Testis (tissue), 3 donors: Measurements from ENCODE around the gene RNF128. TPM values are rescaled to one million over a fixed set of nuclear protein-coding genes. Genes with fewer than 3 reads are reported as not detected.
"Not testable (repeated sequence)": the region's sequence is repeated elsewhere in the genome, so short reads cannot be mapped to it uniquely, and the experiment has no call there.

Source experiments
- DNase-seq: peaks from one replicate; pipeline ENCODE4 v3.0.0-alpha.2; 2019
- H3K27ac ChIP-seq, 2 donors: fragments of 200-600 bp; sonication (generic); one replicate each; pipeline ENCODE4 v1.5.1; 2019
- H3K27me3 ChIP-seq: fragments of 200-600 bp; sonication (generic); one replicate; pipeline ENCODE4 v1.5.1; 2019
- H3K36me3 ChIP-seq: fragments of 200-600 bp; sonication (generic); one replicate; pipeline ENCODE4 v1.5.1; 2017; ENCODE audit warnings: low read depth; ENCODE audit errors: missing control alignments
- H3K4me1 ChIP-seq: fragments of 200-600 bp; sonication (generic); one replicate; pipeline ENCODE4 v1.5.1; 2019
- H3K4me3 ChIP-seq, 2 donors: fragments of 200-600 bp; sonication (generic); one replicate each; pipeline ENCODE4 v1.5.1; 2017 to 2019
- H3K9me3 ChIP-seq: fragments of 200-600 bp; sonication (generic); one replicate; pipeline ENCODE4 v1.5.1; 2017
- POLR2A ChIP-seq: fragments of 450-650 bp; IDR thresholded peaks from one replicate; pipeline ENCODE4 v1.6.1; 2017; ENCODE audit warnings: antibody characterized with exemption, mild to moderate bottlenecking, moderate library complexity
- WGBS, 2 donors: methylation state at CpG; one replicate each; pipeline ENCODE4 v1.1.5; 2018; 5-methylcytosine and 5-hydroxymethylcytosine counted together
- intact Hi-C: fragments of 100-400 bp; cut with DNase I; formaldehyde crosslinking; loops from one replicate; pipeline ENCODE4 v1.15.1; 2023; ENCODE audit warnings: low total_unique reads
- polyA plus RNA-seq: library from polyadenylated mRNA; stranded (reverse); fragments of 350-450 nt; fragmentation: Illumina TruSeq; extraction: RNeasy Lipid Tissue Mini Kit (QIAGEN cat#74804); gene quantifications from one replicate; pipeline ENCODE4 v1.2.3, GENCODE V29; 2014; ENCODE audit warnings: low read depth, low replicate concordance; ENCODE audit not compliant: insufficient read depth
- total RNA-seq, 2 donors: library from RNA; depleted of rRNA; stranded (reverse); fragments of >200 nt; gene quantifications; one replicate each; pipeline ENCODE4 v1.2.3, GENCODE V29; 2016
- TF ChIP-seq, protein P1 (sequence below), 3 experiments: fragments of 450-650 bp in 2 of 3; fragments of 200-600 bp in 1 of 3; sonication (generic) in 1 of 3; IDR thresholded peaks; one replicate each; pipeline ENCODE4 v1.5.1; 2016 to 2019; ENCODE audit warnings: antibody characterized with exemption in 3 of 3, mild to moderate bottlenecking in 2 of 3, moderate library complexity in 1 of 3

RNF128 gene
- total and polyA plus RNA-seq, 3 donors from 2014 or later = 1.4 to 1.5 (median 1.5) TPM

DNA sequence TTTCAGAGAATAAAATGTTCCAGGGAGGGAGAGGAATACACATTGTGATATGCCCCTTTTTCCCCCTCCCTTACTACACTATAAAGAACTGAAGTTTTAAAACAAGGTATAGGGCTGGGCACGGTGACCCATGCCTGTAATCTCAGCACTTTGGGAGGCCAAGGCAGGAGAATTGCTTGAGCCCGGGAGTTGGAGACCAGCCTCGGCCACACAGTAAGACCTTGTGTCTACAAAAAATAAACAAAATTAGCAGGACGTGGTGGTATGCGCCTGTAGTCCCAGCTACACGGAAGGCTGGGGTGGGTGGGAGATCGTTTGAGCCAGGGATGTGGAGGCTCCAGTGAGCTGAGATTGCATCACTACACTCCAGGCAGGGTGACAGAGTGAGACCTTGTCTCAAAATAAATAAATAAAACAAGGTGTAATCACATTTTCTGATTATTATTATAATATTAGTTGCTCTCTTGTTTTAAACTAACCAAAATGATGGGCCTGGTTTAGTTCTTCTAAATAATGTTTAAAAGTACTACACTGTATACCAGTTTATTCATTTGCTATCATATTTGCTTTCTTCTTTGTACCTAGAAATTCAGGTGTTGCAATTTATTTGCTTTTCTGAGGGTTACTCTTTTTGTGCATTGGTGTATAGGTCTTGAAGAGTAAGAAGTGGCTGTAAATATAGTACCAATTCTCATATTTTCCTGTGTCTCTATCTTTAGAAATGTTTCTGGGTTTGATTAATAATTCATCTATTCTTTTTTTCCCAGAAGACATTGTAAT is 84.8 kb downstream of the RNF128 start:
- DNase-seq = no peak
- no peaks in the 10 kb centered on the region for H3K27me3 ChIP-seq
- H3K27ac ChIP-seq = no peak overlapping the region
- no peaks in the 10 kb centered on the region for H3K4me1 ChIP-seq
- TF ChIP-seq, protein P1, sequence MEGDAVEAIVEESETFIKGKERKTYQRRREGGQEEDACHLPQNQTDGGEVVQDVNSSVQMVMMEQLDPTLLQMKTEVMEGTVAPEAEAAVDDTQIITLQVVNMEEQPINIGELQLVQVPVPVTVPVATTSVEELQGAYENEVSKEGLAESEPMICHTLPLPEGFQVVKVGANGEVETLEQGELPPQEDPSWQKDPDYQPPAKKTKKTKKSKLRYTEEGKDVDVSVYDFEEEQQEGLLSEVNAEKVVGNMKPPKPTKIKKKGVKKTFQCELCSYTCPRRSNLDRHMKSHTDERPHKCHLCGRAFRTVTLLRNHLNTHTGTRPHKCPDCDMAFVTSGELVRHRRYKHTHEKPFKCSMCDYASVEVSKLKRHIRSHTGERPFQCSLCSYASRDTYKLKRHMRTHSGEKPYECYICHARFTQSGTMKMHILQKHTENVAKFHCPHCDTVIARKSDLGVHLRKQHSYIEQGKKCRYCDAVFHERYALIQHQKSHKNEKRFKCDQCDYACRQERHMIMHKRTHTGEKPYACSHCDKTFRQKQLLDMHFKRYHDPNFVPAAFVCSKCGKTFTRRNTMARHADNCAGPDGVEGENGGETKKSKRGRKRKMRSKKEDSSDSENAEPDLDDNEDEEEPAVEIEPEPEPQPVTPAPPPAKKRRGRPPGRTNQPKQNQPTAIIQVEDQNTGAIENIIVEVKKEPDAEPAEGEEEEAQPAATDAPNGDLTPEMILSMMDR (IDR thresholded peaks at IDR 0.05) = no peak
- TF ChIP-seq POLR2A = no peak
- H3K4me3 ChIP-seq = no peak overlapping the region
- WGBS, 2 donors = 38 to 66% methylated on average over 7 of the region's 7 CpGs
- H3K9me3 ChIP-seq = no peaks in the 10 kb centered on the region
- intact Hi-C loops = no loop called here
- H3K36me3 ChIP-seq = no peaks in the 10 kb centered on the region

DNA sequence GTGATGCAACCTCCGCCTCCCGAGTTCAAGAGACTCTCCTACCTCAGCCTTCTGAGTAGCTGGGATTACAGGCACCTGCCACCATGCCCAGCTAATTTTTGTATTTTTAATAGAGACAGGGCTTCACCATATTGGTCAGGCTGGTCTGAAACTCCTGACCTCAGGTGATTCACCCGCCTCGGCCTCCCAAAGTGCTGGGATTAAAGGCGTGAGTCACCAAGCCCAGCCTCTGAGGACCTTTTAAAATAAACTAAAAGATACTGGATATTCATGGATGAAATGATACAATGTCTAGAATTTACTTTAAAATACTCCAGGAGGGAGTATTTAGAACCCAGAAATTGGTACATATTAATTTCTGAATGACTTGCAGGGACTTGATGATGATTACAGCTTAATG is 86.4 kb downstream of the RNF128 start:
- H3K4me1 ChIP-seq, H3K27ac ChIP-seq, H3K27me3 ChIP-seq, intact Hi-C loops, H3K4me3 ChIP-seq, DNase-seq, H3K9me3 ChIP-seq, H3K36me3 ChIP-seq: not testable (repeated sequence)
- 89 to 95% methylated on average over 3 to 5 of the region's 5 CpGs for WGBS, 2 donors

DNA sequence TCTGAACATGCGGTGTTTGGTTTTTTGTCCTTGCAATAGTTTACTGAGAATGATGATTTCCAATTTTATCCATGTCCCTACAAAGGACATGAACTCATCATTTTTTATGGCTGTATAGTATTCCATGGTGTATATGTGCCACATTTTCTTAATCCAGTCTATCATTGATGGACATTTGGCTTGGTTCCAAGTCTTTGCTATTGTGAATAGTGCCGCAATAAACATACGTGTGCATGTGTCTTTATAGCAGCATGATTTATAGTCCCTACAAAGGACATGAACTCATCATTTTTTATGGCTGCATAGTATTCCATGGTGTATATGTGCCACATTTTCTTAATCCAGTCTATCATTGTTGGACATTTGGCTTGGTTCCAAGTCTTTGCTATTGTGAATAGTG is 87.6 kb downstream of the RNF128 start:
- 98 to 100% methylated on average over 3 of the region's 3 CpGs for WGBS, 2 donors
- H3K27me3 ChIP-seq, H3K9me3 ChIP-seq, H3K4me3 ChIP-seq, intact Hi-C loops, H3K4me1 ChIP-seq, H3K27ac ChIP-seq, H3K36me3 ChIP-seq, DNase-seq: not testable (repeated sequence)

Other genes with a start within 250 kb of the RNF128 start
- 1 to 10 TPM; 7.4 to 9.4 TPM for gene RADX, start 114.7 kb upstream of the RNF128 start, total RNA-seq
- gene RADX, start 114.7 kb upstream of the RNF128 start, polyA plus RNA-seq = 6.2 TPM
- gene TBC1D8B, start 76.0 kb downstream of the RNF128 start, total RNA-seq = 10 to 100 TPM; 23.8 to 27.0 TPM
- gene TBC1D8B, start 76.0 kb downstream of the RNF128 start, polyA plus RNA-seq = 6.1 TPM
- not detected for gene RIPPLY1, start 176.6 kb downstream of the RNF128 start, total RNA-seq
- gene RIPPLY1, start 176.6 kb downstream of the RNF128 start, polyA plus RNA-seq = not detected
- not detected for gene CLDN2, start 193.7 kb downstream of the RNF128 start, total RNA-seq
- gene CLDN2, start 193.7 kb downstream of the RNF128 start, polyA plus RNA-seq = 6.5 TPM